ENCODE results near the gene ERC1.

Gene ERC1

GRCh38 chr12:1280059-1280458, 289.0 kb downstream of the ERC1 start:
- Histone ChIP-seq H3K4me2 (ENCODE audit: low read length) (no peak overlapping the region), H3K9me2 (replicated peaks; ENCODE audit: control insufficient read depth, low read length) (no peaks in the 10 kb centered on the region), H3K36me3 (ENCODE audit: control insufficient read depth, low read length) (no peaks in the 10 kb centered on the region), H3K4me1 (ENCODE audit: control insufficient read depth, low read length) (no peaks in the 10 kb centered on the region), H4K20me1 (ENCODE audit: control insufficient read depth, insufficient read depth, low read depth, low read length) (no peaks in the 10 kb centered on the region), H3K9me3 (ENCODE audit: control insufficient read depth, insufficient read depth, low read length) (no peaks in the 10 kb centered on the region), H3K27me3 (ENCODE audit: control insufficient read depth, low read length) (no peaks in the 10 kb centered on the region), H3K4me3 (ENCODE audit: low read length) (no peak overlapping the region), H3K27ac (ENCODE audit: low read depth, low read length) (no peak overlapping the region), H3K79me2 (ENCODE audit: control insufficient read depth, low read length) (no peaks in the 10 kb centered on the region), H3F3A (ENCODE audit: control insufficient read depth, insufficient read depth) (no peaks in the 10 kb centered on the region)
- TF ChIP-seq EZH2phosphoT487 (IDR thresholded peaks at IDR 0.05; ENCODE audit: borderline replicate concordance, low read length) (no peak), CTCF (IDR thresholded peaks at IDR 0.05; ENCODE audit: low read depth, low read length, poor library complexity, severe bottlenecking) (no peak)

- no peak for TF ChIP-seq EZH2phosphoT487 (IDR thresholded peaks at IDR 0.05; ENCODE audit: borderline replicate concordance, low read length)
- TF ChIP-seq CTCF (IDR thresholded peaks at IDR 0.05; ENCODE audit: low read depth, low read length, poor library complexity, severe bottlenecking): no peak
- no peaks in the 10 kb centered on the region for H3K9me3 ChIP-seq (ENCODE audit: control insufficient read depth, insufficient read depth, low read length)
- no peak overlapping the region for H3K4me2 ChIP-seq (ENCODE audit: low read length)
- no peak overlapping the region for H3K27ac ChIP-seq (ENCODE audit: low read depth, low read length)
- no peaks in the 10 kb centered on the region for H3K4me1 ChIP-seq (ENCODE audit: control insufficient read depth, low read length)
- H3K36me3 ChIP-seq (ENCODE audit: control insufficient read depth, low read length): no peaks in the 10 kb centered on the region
- no peaks in the 10 kb centered on the region for H3K27me3 ChIP-seq (ENCODE audit: control insufficient read depth, low read length)
- no peaks in the 10 kb centered on the region for H4K20me1 ChIP-seq (ENCODE audit: control insufficient read depth, insufficient read depth, low read depth, low read length)
- H3K4me3 ChIP-seq (ENCODE audit: low read length): no peak overlapping the region
- no peaks in the 10 kb centered on the region for H3K79me2 ChIP-seq (ENCODE audit: control insufficient read depth, low read length)
- no peaks in the 10 kb centered on the region for H3K9me2 ChIP-seq (replicated peaks; ENCODE audit: control insufficient read depth, low read length)
- no peaks in the 10 kb centered on the region for H3F3A ChIP-seq (ENCODE audit: control insufficient read depth, insufficient read depth)
Measured at GRCh38 chr12:1281683-1282366, 290.8 kb downstream of the ERC1 start.

GRCh38 chr12:1282670-1283315, 291.8 kb downstream of the ERC1 start:
- Histone ChIP-seq H3K4me1 (ENCODE audit: control insufficient read depth, low read length) (no peaks in the 10 kb centered on the region), H3K4me2 (ENCODE audit: low read length) (no peak overlapping the region), H3K27me3 (ENCODE audit: control insufficient read depth, low read length) (no peaks in the 10 kb centered on the region), H3K27ac (ENCODE audit: low read depth, low read length) (no peak overlapping the region), H3F3A (ENCODE audit: control insufficient read depth, insufficient read depth) (no peaks in the 10 kb centered on the region), H3K9me3 (ENCODE audit: control insufficient read depth, insufficient read depth, low read length) (no peaks in the 10 kb centered on the region), H3K9me2 (replicated peaks; ENCODE audit: control insufficient read depth, low read length) (no peaks in the 10 kb centered on the region), H3K4me3 (ENCODE audit: low read length) (no peak overlapping the region), H3K79me2 (ENCODE audit: control insufficient read depth, low read length) (no peaks in the 10 kb centered on the region), H3K36me3 (ENCODE audit: control insufficient read depth, low read length) (no peaks in the 10 kb centered on the region), H4K20me1 (ENCODE audit: control insufficient read depth, insufficient read depth, low read depth, low read length) (no peaks in the 10 kb centered on the region)
- TF ChIP-seq EZH2phosphoT487 (IDR thresholded peaks at IDR 0.05; ENCODE audit: borderline replicate concordance, low read length): no peak
- no peak for TF ChIP-seq CTCF (IDR thresholded peaks at IDR 0.05; ENCODE audit: low read depth, low read length, poor library complexity, severe bottlenecking)

Measured in DOHH2 (cell line).